ENCODE results near the gene ZNF831.

ZNF831 gene

DNA sequence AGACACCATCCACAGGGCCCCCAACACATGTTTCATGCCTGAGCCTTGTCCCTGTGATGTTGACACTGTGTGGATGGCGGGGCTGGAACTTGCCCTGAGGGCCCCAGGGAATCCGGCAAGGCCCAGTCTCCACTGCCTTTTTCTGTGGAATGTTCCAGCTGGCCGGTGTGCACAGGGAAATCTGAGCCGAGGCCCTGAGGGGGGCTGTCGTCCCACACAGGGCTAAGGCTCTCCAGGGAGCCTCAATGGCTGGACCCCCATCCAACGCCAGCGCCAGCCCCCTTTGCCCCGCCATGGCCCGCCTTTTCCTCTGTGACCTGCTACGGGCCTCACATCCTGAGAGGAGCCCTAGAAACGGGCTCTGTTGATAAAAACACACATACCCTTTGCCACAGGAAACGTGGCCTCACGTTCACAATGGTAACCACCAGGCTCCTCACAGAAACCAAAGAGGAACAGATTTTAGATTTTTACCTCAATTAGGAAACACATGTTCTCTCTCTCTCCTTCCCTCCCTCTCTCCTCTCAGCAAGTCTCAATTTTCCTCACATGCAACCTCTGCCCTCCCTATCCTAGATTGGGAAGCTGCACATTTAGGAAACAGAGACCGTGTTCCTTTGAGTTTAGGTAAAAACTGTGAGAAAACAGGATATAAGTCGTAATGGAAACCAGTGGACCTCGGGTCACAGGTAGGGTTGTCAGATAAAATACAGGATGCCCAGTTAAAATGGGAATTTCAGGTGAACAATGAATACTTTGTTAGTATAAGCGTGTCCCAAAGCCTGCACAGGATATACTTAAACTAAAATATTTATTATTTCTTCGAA, 13.7 kb upstream of the ZNF831 start:
- TF ChIP-seq, protein P1, sequence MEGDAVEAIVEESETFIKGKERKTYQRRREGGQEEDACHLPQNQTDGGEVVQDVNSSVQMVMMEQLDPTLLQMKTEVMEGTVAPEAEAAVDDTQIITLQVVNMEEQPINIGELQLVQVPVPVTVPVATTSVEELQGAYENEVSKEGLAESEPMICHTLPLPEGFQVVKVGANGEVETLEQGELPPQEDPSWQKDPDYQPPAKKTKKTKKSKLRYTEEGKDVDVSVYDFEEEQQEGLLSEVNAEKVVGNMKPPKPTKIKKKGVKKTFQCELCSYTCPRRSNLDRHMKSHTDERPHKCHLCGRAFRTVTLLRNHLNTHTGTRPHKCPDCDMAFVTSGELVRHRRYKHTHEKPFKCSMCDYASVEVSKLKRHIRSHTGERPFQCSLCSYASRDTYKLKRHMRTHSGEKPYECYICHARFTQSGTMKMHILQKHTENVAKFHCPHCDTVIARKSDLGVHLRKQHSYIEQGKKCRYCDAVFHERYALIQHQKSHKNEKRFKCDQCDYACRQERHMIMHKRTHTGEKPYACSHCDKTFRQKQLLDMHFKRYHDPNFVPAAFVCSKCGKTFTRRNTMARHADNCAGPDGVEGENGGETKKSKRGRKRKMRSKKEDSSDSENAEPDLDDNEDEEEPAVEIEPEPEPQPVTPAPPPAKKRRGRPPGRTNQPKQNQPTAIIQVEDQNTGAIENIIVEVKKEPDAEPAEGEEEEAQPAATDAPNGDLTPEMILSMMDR (IDR thresholded peaks at IDR 0.05; ENCODE audit: low read depth, low read length): no peak
- H3K4me3 ChIP-seq (replicated peaks in 1 of 2; ENCODE audit: low read depth in 2 of 2, low read length in 2 of 2): no peak overlapping the region
- no peak for DNase-seq (ENCODE audit: low read depth in 2 of 2)

DNA sequence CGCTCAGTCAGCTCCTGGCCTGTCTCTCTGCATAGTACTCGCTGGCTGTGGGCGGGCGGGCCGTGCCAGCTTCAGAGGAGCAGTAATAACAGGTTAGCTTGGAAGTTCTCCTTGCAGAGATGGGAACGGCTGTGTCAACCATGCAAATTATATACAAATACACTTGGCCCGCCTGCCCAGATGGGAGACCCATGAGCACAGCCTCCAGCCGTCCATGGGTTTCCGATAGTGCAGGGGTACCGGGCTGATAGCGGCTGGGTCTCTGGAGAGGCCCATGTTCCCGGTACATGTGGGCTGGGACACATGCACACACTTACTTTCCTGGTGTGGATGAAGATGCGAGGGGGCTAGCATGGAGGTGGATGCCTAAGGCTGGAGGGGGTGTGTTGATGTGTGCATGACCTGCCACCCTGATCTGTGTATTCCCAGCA, 12.8 kb upstream of the ZNF831 start:
- TF ChIP-seq, protein P1 (IDR thresholded peaks at IDR 0.05; ENCODE audit: low read depth, low read length): no peak
- no peak overlapping the region for H3K4me3 ChIP-seq (replicated peaks in 1 of 2; ENCODE audit: low read depth in 2 of 2, low read length in 2 of 2)
- DNase-seq (ENCODE audit: low read depth in 2 of 2): no peak

DNA sequence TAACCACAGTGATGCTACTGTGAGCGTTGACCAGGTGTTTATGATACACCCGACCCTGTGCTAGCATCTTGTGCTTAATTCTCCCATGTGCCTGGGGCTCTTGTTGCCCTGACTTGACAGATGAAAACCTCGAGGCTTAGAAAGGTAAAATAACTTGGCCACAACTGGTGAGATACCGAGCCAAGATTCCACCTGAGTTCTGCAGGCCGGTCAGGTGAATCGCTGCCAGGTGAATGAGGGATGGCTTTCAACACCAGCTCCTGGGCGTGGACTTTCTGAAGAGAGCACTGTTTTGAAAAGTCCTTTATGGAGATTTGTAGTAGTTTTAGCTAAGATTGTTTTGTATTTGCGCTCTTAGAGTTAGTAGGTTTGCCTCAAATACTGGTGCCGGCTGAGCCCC, 12.2 kb upstream of the ZNF831 start:
- TF ChIP-seq, protein P1 (IDR thresholded peaks at IDR 0.05; ENCODE audit: low read depth, low read length): no peak
- H3K4me3 ChIP-seq (replicated peaks in 1 of 2; ENCODE audit: low read depth in 2 of 2, low read length in 2 of 2): no peak overlapping the region
- no peak for DNase-seq (ENCODE audit: low read depth in 2 of 2)

DNA sequence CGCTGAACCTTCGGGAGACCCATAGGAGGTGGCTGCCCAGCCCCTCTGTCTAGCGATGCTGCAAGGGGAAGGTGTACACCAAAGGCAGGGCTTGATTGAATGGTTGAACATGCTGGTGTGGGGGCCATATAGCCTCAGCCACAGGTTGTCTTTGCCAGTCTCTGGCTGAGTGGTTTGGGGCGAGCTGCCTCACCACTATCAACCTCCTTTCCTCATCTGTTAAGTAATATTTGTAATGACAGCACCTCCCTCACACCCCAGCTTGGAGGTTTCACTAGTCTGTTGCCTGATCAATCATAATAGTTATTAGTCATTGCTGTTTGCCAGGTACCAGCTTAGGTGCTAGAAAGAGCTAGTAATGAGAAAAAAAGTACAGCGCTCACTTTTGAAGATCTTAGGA, 11.8 kb upstream of the ZNF831 start:
- no peak for DNase-seq (ENCODE audit: low read depth in 2 of 2)
- TF ChIP-seq, protein P1 (IDR thresholded peaks at IDR 0.05; ENCODE audit: low read depth, low read length): no peak
- H3K4me3 ChIP-seq (replicated peaks in 1 of 2; ENCODE audit: low read depth in 2 of 2, low read length in 2 of 2): no peak overlapping the region

DNA sequence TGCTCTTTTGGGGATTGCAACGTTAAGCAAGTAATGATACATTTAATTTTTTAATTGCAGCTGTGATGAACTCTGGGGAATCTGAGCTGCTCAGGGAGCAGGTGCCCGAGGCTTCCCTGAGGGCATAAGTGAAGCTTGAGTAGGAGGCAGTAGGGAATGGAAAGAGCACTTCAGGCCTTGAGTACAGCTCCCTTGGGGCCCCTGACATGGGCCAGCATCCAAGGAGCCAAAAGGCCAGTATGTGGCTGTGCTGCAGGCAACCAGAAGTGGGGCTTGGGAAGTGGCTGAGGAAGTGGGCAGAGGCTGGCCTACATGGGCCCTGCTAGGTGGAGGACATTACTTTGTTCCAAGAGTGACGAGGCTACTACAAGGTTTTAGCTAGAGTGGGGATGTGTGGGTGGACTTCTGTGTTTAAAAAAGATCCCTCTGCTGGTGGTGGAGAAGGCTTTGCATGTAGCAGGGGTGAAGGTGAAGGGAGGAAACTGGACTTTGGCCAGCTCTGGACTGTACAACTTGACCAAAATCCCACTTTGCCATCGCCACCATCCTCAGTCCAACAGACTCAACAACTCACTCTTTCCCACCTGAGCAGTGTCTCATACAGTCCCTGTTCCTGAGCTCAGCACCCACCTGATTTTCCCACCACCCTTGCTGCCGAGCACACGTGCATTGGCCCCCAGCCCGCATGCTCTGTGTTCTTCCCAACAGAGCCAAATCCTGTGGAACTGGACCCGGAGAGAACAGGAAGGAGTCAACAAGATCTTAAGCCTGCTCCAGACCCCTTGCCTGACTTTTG, 10.9 kb upstream of the ZNF831 start:
- no peak for DNase-seq (ENCODE audit: low read depth in 2 of 2)
- TF ChIP-seq, protein P1 (IDR thresholded peaks at IDR 0.05; ENCODE audit: low read depth, low read length): no peak
- no peak overlapping the region for H3K4me3 ChIP-seq (replicated peaks in 1 of 2; ENCODE audit: low read depth in 2 of 2, low read length in 2 of 2)

DNA sequence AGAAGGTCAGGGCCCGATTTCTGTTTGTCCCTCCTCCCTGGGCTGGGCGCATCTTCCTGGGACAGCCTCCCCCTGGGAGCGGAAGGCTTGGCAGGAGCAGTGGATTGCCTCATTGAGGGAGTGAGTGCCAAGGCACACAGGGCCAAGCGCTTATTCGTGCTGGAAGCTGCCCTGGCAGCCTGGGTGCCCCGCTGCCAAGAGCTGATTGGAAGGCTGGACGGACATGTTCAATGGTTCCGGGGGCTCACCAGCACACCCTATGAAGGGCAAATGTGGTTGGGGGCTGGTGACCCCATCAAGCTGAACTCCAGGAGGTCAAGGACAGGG, 10.3 kb upstream of the ZNF831 start:
- TF ChIP-seq, protein P1 (IDR thresholded peaks at IDR 0.05; ENCODE audit: low read depth, low read length): no peak
- H3K4me3 ChIP-seq (replicated peaks in 1 of 2; ENCODE audit: low read depth in 2 of 2, low read length in 2 of 2): no peak overlapping the region
- no peak for DNase-seq (ENCODE audit: low read depth in 2 of 2)

Measured in cardiac fibroblast (primary cell).